SK-N-SH treated with all-trans-retinoic acid at 6 μM for 48 hours (cell line): ENCODE measurements around the gene DUOX2.

Source experiments
- BACH2 ChIP-seq: fragments of 250-450 bp; sonication (Bioruptor Pico); IDR thresholded peaks from 2 replicates; pipeline ENCODE4 v1.9.0; 2021; ENCODE audit warnings: mild to moderate bottlenecking, borderline replicate concordance
- GLIS3 ChIP-seq: fragments of 250-450 bp; sonication (Bioruptor Pico); IDR thresholded peaks from 2 replicates; pipeline ENCODE4 v1.5.0; 2020; ENCODE audit warnings: mild to moderate bottlenecking, moderate library complexity
- ISL1 ChIP-seq: fragments of 250-450 bp; sonication (Bioruptor Pico); IDR thresholded peaks from 2 replicates; pipeline ENCODE4 v2.1.2; 2022; ENCODE audit warnings: mild to moderate bottlenecking, moderate library complexity
- OSR1 ChIP-seq: fragments of 250-450 bp; sonication (Bioruptor Pico); IDR thresholded peaks from 2 replicates; pipeline ENCODE4 v1.8.0; 2022; ENCODE audit warnings: moderate library complexity, mild to moderate bottlenecking, inconsistent platforms
- PATZ1 ChIP-seq: fragments of 250-450 bp; sonication (Bioruptor Pico); IDR thresholded peaks from 2 replicates; pipeline ENCODE4 v1.8.0; 2020; ENCODE audit warnings: mild to moderate bottlenecking, moderate library complexity, borderline replicate concordance
- SNAI2 ChIP-seq: fragments of 250-450 bp; sonication (Bioruptor Pico); IDR thresholded peaks from 2 replicates; pipeline ENCODE4 v1.5.0; 2020; ENCODE audit warnings: mild to moderate bottlenecking, moderate library complexity
- TOX ChIP-seq: fragments of 250-450 bp; sonication (Bioruptor Pico); IDR thresholded peaks from 2 replicates; pipeline ENCODE4 v1.8.0; 2021; ENCODE audit warnings: mild to moderate bottlenecking, moderate library complexity, borderline replicate concordance
- ZFP30 ChIP-seq: fragments of 450-650 bp; formaldehyde crosslinking; IDR thresholded peaks from 2 replicates; pipeline ENCODE4 v1.5.0; 2022; ENCODE audit warnings: mild to moderate bottlenecking, moderate library complexity
- ZNF565 ChIP-seq: fragments of 450-650 bp; formaldehyde crosslinking; conservative IDR thresholded peaks from 2 replicates; pipeline ENCODE4 v1.5.0; 2020; ENCODE audit warnings: low read depth, mild to moderate bottlenecking, moderate library complexity
- TF ChIP-seq, protein P1 (sequence below): fragments of 250-450 bp; sonication (Bioruptor Pico); IDR thresholded peaks from 2 replicates; pipeline ENCODE4 v1.5.1; 2021; ENCODE audit warnings: mild to moderate bottlenecking, moderate library complexity

GRCh38 chr15:45137703-45138102 is 23.7 kb upstream of the DUOX2 start:
- TF ChIP-seq PATZ1 (CRISPR knock-in tag), result no peak
- no peak for TF ChIP-seq ZFP30
- TF ChIP-seq TOX (CRISPR knock-in tag), result no peak
- TF ChIP-seq ISL1 (CRISPR knock-in tag), result no peak
- TF ChIP-seq OSR1 (CRISPR knock-in tag), result no peak
- no peak for TF ChIP-seq ZNF565
- TF ChIP-seq SNAI2 (CRISPR knock-in tag), result no peak
- TF ChIP-seq, protein P1, sequence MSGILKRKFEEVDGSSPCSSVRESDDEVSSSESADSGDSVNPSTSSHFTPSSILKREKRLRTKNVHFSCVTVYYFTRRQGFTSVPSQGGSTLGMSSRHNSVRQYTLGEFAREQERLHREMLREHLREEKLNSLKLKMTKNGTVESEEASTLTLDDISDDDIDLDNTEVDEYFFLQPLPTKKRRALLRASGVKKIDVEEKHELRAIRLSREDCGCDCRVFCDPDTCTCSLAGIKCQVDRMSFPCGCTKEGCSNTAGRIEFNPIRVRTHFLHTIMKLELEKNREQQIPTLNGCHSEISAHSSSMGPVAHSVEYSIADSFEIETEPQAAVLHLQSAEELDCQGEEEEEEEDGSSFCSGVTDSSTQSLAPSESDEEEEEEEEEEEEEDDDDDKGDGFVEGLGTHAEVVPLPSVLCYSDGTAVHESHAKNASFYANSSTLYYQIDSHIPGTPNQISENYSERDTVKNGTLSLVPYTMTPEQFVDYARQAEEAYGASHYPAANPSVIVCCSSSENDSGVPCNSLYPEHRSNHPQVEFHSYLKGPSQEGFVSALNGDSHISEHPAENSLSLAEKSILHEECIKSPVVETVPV (CRISPR knock-in tag), result no peak
- no peak for TF ChIP-seq GLIS3 (CRISPR knock-in tag)
- no peak for TF ChIP-seq BACH2 (CRISPR knock-in tag)
